Suppressor macrophage (primary cell): ENCODE measurements around the gene GABRA5.

Experiments
- DNase-seq, 4 experiments: peaks; one replicate each; pipeline ENCODE4 v3.0.0-alpha.2; 2020 to 2022

GABRA5 gene

DNA sequence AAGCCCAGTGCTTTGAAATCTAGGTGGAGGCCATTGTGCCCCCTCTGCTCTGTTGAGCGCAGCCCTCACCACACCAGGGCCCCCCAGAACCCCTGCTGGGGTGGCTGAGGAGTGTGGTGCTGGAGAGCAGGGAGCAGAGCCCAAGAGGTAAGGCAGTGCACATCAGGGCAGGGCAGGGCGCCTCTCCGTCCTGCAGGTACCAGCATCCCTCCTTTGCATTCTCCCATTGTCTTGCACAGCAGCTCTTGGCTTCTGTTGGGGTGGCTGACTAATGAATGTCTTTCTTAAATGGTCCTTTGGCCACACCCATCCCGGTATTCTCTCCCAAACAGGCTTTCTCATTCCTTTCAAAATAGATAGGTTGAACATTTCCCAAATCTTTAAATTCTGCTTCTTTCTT is 62.7 kb downstream of the GABRA5 start:
- DNase-seq: no peak

DNA sequence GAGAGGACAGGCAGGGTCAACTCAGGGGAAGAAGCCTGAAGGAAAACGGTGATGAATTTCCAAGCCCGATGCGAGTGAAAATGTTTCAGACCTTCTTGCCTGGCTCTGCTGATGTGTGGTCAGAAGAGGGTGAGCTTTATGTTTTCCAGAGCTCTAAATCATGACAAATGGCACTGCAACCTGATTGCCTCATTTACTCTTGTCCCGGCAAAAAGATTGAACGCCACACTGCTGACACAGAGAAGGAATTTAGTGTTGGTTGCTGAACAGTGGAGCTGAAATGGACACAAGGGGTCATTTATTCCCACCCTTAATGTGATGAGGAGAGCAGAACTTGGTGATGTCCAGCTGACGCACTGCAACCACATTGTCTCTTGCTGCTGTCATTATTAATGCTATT is 68.0 kb downstream of the GABRA5 start:
- DNase-seq: no peak

DNA sequence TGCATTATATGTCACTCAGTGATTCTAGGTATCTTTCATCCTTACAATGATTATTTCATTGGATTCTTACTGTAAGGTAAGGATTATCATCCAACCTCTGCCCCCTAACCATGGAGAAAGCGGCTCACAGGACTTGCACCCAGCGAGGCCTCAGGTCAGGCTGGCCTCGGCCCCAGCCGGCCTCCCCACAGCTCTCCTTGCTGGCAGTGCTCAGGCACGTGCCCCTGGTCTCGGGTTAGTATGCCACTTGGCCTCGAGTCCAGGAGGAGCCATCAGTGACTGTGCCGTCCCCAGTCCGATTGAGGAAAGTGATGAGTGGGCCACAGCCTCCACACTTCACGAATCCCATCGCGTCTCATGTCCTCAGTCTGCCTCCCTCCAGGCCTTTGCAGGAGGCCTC is 68.5 kb downstream of the GABRA5 start:
- no peak for DNase-seq

DNA sequence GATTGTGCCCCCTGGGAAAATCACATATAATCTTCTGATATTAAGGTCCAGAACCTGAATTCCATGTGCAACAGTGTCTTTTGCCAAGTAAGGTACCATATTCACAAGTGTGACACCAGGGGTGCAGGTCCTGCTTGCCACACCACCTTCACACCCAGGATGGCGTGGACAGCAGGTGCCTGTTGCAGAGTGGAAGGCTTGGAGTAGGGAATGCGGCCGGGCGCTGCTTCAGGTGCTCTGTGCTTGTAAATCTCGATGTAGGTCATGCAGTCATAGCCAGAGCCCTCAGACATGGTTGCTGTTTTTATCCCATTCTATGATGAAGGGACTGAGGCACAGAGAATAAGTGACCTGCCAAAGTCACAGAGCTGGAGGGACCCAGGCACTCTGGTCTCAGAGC is 69.6 kb downstream of the GABRA5 start:
- DNase-seq: no peak

DNA sequence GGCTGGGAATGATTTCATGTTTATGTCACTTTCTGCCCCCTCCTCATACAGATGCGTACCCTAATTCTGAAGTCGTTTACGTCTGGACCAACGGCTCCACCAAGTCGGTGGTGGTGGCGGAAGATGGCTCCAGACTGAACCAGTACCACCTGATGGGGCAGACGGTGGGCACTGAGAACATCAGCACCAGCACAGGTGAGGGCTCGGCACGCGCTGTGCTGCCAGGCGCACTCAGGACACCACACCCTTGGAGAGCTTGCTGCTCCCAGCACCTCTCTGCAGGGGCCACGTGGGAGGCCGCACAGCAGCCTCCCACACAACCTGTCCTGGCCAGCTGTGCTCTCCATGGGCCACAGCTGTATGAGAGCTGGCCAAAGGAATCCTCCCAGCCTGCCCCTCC is 70.3 kb downstream of the GABRA5 start:
- no peak for DNase-seq

DNA sequence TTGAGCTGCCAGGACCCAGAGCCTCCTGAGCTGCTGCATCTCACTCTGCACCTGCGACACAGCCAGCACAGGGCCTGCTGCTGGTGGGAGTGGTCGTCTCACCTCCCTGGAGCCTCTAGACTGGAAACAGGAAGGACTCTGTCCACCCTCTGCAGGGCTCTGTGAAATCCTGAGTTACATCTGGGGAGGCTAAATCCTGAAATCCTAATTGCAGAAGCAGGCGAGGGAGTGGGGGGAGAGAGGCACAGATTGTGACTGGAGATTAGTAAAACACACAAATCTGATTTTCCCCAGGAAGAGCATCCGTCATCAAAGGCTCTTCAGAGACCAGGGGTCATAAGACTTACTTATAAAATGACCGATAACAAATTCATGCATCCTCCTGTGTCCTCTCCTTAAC is 72.5 kb downstream of the GABRA5 start:
- DNase-seq: no peak

DNA sequence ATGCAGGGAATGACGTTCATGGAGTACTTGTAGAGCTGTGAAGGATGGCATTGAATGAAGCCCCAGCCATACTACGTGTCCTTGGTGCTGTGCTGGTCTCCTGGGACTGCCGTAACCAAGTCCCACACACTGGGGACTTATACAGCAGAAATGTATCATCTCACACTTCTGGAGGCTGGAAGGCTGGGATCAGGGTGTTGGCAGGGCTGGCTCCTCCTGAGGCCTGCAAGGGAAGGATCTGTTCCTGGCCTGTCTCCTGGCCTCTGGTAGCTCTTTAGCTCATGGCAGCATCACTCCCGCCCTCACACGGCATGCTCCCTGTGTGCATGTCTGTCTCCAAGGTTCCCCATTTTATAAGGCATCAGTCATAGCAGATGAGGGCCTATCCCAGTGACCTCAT is 74.6 kb downstream of the GABRA5 start:
- DNase-seq: no peak

DNA sequence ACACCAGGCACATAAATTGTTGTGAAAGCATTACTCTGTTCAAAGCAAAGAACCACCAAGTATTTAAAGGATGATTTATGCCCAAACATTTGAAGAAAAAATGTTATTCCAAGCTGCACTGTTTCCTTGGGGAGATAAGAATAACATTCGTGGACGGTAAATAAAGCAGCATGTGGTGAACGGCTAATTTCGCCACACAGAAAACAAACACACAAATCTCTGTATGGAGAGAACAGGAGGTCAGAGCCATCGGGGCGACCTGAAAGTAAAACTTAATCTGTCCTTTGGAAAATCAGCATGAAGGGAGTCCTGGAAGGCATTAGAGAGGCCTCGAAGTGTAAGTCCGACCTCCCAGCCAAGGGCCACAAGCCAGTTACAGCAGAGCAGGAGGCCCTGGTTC is 77.0 kb downstream of the GABRA5 start:
- DNase-seq: no peak

DNA sequence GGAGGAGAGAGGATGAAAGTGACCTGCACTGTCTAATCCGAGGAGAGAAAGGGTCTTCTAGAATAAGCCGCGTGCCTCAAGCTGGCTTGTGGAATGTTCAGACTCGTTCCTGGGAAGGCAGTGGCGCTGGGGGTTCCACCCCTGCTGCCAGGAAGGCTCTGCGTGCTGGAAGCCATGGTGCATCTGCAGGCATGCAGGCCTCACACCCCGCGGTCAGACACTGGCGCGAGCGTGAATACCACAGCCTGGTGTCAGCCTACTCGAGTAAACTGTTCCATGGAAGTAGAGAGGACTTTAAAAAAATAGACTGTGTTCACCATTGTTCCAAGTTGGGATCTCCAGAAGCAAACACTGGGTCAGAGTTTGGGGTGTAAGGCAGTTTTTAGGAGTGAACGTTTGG is 78.2 kb downstream of the GABRA5 start:
- no peak for DNase-seq

DNA sequence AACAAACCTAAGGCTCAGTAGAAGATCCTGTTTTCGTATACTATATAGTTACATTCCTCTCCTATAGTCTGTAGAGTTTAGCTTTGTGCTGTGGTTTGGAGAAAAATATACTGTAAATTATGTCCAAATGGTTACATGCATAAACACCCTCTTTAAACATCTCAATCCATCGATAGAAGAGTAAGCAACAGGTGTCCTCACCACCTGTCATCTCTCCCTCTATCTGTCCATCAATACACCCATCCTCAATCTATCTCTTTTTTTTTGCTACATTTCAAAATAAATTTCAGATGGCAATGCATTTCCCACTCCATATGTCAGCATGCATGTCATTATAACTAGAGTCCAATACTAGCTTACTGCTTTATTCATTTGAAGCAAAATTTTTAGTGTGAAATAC is 83.1 kb downstream of the GABRA5 start:
- DNase-seq: no peak

DNA sequence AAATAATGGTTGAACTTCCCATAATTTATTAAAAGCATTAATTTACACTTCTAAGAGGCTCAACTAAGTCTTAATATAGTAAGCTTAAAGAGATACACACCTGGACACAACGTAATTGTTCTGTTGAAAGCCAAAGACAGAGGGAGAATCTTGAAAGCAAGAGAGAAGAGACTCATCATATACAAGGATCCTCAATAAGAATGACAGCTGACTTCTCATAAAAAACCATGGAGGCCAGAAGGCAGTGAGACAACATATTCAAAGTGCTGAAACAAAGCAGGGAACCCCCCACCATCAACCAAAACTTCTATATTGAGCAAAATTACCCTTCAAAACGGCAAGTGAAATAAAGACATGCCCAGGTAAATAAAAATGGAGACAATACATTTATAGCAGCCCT is 87.5 kb downstream of the GABRA5 start:
- no peak for DNase-seq

DNA sequence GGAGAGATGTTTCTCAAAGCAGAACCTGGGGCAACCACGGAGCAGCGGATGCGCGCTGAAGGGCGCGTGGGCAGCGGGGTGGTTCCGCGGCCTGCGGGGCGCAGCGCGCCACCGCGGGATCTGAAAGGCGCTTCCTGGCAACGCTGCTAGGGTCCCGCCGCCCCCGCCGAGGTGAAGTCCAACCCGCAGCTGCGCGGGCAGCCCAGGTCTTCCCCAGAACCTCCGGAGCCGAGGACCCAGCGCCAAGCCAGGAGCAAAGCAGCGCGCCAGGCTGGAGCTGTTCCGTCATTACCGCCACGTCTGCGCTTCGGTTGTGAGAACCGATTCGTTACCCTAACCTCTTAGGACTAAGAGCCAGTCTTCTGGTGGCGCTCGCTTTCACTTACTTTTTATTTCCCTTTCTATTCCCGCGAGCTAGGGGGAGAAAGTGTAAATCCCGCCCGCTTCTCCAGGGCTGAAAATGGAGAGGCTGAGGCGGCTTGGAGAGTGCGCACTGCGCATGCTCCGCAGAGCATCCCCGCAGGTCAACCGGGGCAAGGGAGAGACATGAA is 100.9 kb downstream of the GABRA5 start:
- no peak for DNase-seq

DNA sequence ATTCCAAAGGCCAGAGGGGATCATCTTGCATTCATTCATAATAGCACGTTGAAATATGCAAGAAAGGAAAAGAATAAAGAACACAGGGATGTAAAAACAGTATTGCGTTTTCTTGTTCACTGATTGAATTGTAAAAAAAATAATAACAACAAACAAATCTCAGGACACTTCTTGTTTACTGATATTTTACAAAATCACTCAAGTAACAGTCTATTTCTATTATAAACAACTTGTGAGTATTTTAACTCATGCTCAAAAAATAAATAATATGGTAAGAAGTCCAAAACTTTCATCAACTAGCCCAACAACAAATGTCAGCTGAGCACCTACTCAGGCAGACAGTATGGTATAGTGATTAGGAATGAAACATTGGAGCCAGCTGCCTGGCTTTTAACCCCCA is 101.9 kb downstream of the GABRA5 start:
- DNase-seq: no peak

DNA sequence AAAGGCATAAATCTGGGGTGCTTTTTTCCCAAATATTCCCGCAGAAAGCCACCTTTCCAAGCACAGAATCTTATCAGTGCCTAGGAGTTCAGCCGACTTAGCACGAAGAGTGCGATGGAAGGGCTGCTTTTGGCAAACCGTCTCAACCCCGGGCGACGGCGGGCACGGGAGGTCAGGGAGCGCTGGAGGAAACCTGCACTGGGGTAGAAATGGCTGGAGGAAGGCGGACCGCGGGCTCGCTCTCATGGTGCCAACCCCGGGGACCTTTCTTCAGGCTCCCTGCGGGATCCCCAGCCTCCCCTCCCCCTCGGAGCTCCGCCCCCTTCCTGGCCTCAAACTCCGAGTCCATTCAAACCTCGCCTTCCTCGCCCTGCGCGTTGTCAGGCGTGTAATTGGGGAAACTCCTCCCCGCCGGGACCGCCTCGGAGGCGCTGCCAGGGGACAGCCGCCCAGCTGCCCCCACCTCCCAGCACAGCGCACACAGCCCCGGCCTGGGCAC is 103.9 kb downstream of the GABRA5 start, which contains the start of gene GABRG3:
Gene GABRG3 (plus strand): TSS at position 470 of the 499 bp plus-strand sequence.
- no peak for DNase-seq

DNA sequence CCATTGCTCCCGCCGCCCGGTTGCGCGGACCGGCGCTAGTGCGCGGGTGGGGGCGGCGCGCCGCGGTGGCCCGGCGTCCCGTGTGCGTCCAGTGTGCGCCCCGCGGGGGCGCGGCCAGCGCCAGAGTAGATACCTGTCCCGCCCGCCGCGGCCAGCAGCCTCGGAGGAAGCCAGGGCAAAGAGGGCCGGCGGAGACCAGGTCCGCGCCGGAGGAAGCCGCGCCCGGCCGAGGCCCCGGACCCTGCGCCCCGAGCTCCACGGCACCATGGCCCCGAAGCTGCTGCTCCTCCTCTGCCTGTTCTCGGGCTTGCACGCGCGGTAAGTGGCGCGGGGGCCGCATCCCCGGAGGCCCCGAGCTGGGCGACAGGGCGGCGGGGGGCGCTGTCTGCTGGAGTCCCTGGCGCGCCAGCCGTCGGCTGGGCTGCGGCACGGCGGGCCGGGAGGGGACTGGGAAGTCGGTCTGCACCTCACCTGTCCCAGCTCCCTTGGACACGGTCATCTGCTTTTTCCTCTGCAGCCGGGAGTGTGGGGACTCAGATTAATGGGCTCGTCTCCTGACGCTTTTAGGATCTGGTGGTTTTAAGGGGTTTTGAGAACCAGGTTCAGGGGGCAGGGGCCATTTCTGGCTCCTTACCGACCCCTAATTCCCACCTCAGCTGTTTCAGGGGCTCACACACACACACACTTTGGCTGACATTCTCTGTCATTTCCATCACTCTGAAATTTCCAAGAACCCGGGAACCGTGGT is 104.6 kb downstream of the GABRA5 start:
- no peak for DNase-seq

DNA sequence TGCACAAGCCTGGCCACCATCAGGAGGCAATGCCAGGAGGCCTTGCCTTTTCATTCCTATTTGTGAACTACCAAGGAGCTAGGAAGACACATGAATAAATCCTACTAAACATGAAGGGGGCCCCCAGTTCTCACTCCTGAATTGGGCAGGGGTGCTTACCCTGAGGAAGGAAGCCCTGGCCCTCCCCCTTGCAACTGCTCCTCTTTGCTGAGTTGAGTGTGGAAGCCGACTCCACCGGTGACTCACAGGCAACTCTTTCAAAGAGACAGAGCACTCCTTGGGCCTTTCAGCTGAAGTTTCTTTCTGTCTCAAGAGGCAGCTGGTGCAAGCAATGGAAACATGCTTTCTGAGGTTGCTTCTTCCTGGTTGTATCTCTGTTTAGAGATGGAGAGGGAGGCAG is 105.8 kb downstream of the GABRA5 start:
- no peak for DNase-seq

DNA sequence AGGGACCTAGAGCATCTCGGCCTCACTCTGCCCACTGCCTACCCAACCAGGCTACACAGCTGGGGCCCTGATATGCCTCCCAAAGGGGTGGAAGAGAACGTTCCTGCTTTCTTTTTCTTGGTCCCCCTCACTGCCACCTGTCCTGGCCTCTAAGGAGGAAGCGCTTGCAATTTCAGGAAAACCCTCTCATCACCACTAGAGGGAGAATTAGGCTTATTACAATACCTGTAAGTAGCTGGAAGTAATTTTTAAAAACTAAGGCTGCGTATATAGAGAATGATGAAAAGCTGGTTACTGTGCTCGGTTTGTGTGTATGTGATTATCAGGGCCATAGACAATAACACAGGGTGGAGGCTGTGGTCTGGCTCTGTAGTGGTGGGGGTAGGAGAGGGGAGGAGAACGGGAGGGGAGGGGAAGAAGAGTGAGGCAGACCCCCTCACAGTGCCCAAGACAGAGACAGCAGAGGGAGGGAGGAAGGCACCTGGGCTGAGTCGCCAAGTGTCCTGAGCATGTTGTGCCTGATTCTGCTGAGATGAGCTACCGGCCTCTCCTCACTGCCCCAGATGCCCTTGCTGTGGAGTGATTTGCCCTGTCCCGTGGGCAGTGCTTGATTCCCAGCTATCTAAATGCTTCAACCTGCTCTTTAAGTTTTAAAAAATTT is 107.4 kb downstream of the GABRA5 start:
- peak in 1 of 4 experiments; percentile 1 for DNase-seq

DNA sequence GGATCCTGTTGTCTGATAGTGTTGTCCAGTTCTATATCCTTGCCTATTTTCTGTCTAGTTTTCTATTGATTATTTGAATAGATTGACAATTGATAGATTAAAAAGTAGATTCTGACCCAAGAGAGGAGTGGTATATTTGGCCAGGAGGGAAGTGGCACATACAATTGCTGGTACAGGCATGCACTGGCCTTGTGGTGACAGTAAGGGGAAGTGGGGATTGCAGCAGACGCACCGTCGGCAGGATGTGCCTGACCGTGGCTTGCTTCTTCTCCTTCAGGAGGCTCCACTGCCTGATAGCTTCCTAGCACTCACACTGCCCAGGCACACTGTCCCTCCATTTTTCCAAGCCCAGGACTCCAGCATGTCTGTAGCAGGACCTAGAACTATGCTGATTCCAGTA is 114.6 kb downstream of the GABRA5 start:
- DNase-seq: peak in 1 of 4 experiments; percentile 5

DNA sequence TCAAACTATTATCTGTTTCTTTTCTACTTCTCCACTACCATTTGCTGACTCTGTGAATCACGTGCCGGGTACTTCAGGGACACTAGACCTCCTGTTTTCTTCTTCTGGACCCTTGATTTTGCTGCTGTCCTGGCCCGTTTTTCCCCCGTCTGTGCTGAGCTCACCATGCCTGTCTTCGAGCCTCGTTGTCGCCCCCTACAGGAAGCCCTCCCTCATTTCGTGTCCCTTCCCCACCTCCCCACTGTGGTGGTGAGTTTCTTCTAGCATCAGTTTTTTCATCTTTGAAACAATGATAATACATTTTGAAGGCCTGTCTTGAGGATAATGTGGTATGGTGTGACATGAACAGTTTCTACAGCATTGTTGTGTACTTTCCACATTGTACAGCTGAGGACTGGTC is 117.0 kb downstream of the GABRA5 start:
- no peak for DNase-seq

DNA sequence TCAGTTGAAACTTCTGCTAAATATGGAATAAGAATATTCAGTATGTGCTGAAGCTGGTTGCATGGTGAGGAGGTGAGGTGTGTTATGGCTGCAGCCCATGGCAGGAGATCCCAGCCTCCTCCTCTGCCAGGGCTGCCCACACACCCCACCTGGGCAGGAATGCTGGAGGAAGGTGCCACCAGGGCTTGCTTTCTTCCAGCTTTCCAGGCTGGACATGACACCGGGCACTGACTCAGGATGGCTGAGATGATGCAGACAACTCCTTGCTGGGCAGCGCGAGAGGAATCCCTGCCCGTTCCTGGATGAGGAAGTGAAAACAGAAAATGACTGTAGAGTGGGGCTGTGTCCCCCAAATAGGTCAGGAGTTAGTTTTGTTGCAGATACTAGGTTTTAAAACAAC is 118.2 kb downstream of the GABRA5 start:
- no peak for DNase-seq

DNA sequence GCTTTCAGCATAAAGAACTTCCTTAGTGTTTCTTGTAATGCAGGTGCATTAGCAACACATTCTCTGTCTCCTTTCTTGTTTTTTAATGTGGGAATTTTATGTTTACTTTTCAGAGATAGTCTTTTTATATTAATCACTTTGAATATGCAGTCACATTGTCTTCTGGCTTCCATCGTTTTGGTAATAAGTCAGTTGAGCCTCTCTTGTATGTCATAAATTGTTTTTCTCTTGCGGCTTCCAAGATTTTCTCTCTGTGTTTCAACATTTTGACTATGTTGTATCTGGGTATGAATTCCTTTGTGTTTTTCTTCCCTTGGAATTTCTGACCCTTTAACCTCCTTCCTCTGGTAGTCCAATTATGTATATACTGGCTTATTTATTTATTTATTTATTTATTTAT is 129.4 kb downstream of the GABRA5 start:
- DNase-seq: no peak
